Smooth muscle cell (in vitro differentiated cells): Measurements from ENCODE around the gene XPNPEP2. TPM values are rescaled to one million over a fixed set of nuclear protein-coding genes. Genes with fewer than 3 reads are reported as not detected.

ENCODE experiments used
- DNase-seq: peaks from one replicate; lab custom pipeline; 2025; ENCODE audit not compliant: unreplicated experiment; lab: John Stamatoyannopoulos, UW
- H2AFZ ChIP-seq: fragments of 200-600 bp; sonication (generic); 2 replicates; pipeline ENCODE4 v1.6.0; 2016; ENCODE audit warnings: antibody characterized with exemption, low read depth, mild to moderate bottlenecking
- H3F3A ChIP-seq: fragments of 200-600 bp; sonication (generic); 2 replicates; pipeline ENCODE4 v1.6.0; 2017; ENCODE audit warnings: antibody characterized with exemption, low read depth
- H3K27ac ChIP-seq: fragments of 200-600 bp; sonication (generic); 2 replicates; pipeline ENCODE4 v1.5.1; 2016; ENCODE audit warnings: low read depth, mild to moderate bottlenecking
- H3K27me3 ChIP-seq: fragments of 200-600 bp; sonication (generic); 2 replicates; pipeline ENCODE4 v1.6.1; 2016; ENCODE audit warnings: low read depth, mild to moderate bottlenecking
- H3K36me3 ChIP-seq: fragments of 200-600 bp; sonication (generic); 2 replicates; pipeline ENCODE4 v1.5.1; 2016; ENCODE audit warnings: low read depth
- H3K4me1 ChIP-seq: fragments of 200-600 bp; sonication (generic); 2 replicates; pipeline ENCODE4 v1.5.1; 2016; ENCODE audit warnings: low read depth
- H3K4me2 ChIP-seq: fragments of 200-600 bp; sonication (generic); 2 replicates; pipeline ENCODE4 v1.6.0; 2016; ENCODE audit warnings: mild to moderate bottlenecking
- H3K4me3 ChIP-seq: fragments of 200-600 bp; sonication (generic); 2 replicates; pipeline ENCODE4 v1.5.1; 2016; ENCODE audit warnings: mild to moderate bottlenecking
- H3K79me2 ChIP-seq: fragments of 200-600 bp; sonication (generic); 2 replicates; pipeline ENCODE4 v1.6.0; 2016; ENCODE audit warnings: low read depth, mild to moderate bottlenecking
- H3K9ac ChIP-seq: fragments of 200-600 bp; sonication (generic); 2 replicates; pipeline ENCODE4 v1.6.0; 2016; ENCODE audit warnings: low read depth
- H3K9me3 ChIP-seq: fragments of 200-600 bp; sonication (generic); replicated peaks from 2 replicates; pipeline ENCODE4 v1.5.1; 2016; ENCODE audit warnings: low read depth
- H4K20me1 ChIP-seq: fragments of 200-600 bp; sonication (generic); 2 replicates; pipeline ENCODE4 v1.6.0; 2016; ENCODE audit warnings: low read depth
- WGBS: methylation state at CpG from one replicate; pipeline ENCODE4 v1.1.7; 2016; ENCODE audit warnings: low lambda C conversion rate; 5-methylcytosine and 5-hydroxymethylcytosine counted together
- polyA plus RNA-seq: library from polyadenylated mRNA; unstranded; fragments of >200 nt; fragmentation: Nextera tagmentation; extraction: Ambion mirVana; gene quantifications from 2 replicates; pipeline ENCODE4 v1.2.1, GENCODE V29; 2016
- total RNA-seq: library from RNA; depleted of rRNA; stranded (reverse); fragments of >200 nt; gene quantifications from 2 replicates; pipeline ENCODE4 v1.2.3, GENCODE V29; 2014
- TF ChIP-seq, protein P1 (sequence below): fragments of 200-600 bp; sonication (generic); IDR thresholded peaks from 2 replicates; pipeline ENCODE4 v1.5.1; 2017; ENCODE audit warnings: borderline replicate concordance, mild to moderate bottlenecking, antibody characterized with exemption; ENCODE audit not compliant: insufficient read depth, poor library complexity, severe bottlenecking

XPNPEP2 gene
- total and polyA plus RNA-seq, 2 experiments from 2014 or later = 0.09 to 0.13 TPM

DNA sequence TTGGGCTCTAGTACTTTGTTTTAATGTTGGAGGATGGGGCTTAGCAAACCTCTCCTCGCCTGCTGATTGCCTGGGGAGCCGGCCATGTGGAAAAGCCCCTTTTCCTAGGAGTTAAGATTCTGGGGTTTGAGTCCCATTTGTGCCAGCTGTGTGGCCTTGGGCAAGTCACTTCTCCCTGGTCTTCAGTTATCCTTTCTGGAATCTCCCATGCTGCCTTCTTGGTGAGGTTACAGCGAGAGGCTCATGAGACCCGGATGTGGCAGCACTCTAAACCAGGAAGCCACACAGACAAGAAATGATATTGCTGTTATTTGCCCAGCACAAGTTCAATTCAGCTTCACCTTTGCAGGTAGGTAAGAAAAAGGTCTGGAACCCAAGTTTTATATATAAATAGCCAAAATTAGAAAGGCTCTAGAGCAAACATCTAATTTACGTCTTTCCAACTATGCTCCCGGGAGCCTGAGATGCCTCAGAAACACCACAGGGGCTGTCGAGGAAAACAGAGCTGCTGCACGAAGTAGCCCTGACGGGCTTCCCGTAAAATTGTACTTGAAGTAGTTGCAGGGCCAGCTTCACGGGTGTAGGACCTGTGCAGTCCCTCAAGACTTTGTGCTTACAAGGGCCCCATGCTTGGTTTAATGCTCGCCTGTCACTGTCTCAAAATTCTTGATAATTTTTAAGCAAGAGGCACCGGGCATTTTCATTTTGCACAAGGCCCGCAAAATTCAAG lies 32.7 kb downstream of the XPNPEP2 start:
- Histone ChIP-seq H3K27me3 (no peaks in the 10 kb centered on the region), H3K9ac (no peak overlapping the region), H3K36me3 (no peaks in the 10 kb centered on the region), H3K4me1 (no peaks in the 10 kb centered on the region), H3K79me2 (no peaks in the 10 kb centered on the region), H4K20me1 (no peaks in the 10 kb centered on the region), H3K27ac (no peak overlapping the region), H3K4me3 (no peak overlapping the region), H3F3A (no peaks in the 10 kb centered on the region), H2AFZ (no peak overlapping the region), H3K4me2 (no peak overlapping the region), H3K9me3 (no peaks in the 10 kb centered on the region)
- WGBS = 77% methylated on average over 14 of the region's 14 CpGs
- TF ChIP-seq, protein P1, sequence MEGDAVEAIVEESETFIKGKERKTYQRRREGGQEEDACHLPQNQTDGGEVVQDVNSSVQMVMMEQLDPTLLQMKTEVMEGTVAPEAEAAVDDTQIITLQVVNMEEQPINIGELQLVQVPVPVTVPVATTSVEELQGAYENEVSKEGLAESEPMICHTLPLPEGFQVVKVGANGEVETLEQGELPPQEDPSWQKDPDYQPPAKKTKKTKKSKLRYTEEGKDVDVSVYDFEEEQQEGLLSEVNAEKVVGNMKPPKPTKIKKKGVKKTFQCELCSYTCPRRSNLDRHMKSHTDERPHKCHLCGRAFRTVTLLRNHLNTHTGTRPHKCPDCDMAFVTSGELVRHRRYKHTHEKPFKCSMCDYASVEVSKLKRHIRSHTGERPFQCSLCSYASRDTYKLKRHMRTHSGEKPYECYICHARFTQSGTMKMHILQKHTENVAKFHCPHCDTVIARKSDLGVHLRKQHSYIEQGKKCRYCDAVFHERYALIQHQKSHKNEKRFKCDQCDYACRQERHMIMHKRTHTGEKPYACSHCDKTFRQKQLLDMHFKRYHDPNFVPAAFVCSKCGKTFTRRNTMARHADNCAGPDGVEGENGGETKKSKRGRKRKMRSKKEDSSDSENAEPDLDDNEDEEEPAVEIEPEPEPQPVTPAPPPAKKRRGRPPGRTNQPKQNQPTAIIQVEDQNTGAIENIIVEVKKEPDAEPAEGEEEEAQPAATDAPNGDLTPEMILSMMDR = no peak
- no peak for DNase-seq

DNA sequence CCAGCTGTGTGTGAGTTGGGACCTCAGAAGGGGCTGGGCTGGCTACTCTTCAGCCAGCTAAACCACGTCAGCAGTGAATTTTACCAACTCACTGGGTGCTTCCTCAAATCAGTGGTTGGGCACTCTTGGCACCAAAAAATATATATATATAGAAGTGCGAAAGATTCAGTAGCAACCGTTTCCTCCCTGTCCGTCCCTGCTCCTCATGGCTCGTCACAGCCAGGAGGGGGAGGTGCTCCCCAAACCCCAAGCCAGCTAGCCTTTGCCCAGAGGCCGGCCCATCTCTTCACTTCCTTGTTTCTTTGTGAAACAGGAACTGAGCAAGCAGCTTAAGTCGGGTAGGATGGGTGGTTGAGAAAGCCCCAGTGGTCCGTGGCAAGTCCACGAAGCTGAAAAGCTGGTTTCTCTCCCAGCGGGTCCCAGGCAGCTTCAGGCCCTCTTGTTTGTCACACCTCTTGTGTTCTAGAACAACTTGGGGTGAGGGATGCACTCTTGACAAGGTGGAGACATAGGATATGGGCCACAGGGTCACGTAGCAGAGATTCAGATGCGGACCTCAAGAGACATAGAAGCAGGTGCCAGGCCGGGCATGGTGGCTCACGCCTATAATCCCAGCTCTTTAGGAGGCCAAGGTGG lies 34.1 kb downstream of the XPNPEP2 start:
- no peak overlapping the region for H3K27ac ChIP-seq
- no peaks in the 10 kb centered on the region for H3K9me3 ChIP-seq
- no peak overlapping the region for H3K9ac ChIP-seq
- no peaks in the 10 kb centered on the region for H3K4me1 ChIP-seq
- H4K20me1 ChIP-seq = no peaks in the 10 kb centered on the region
- H3K27me3 ChIP-seq = no peaks in the 10 kb centered on the region
- H3F3A ChIP-seq = no peaks in the 10 kb centered on the region
- TF ChIP-seq, protein P1 = no peak
- no peaks in the 10 kb centered on the region for H3K36me3 ChIP-seq
- H3K4me2 ChIP-seq = no peak overlapping the region
- H3K79me2 ChIP-seq = no peaks in the 10 kb centered on the region
- no peak overlapping the region for H3K4me3 ChIP-seq
- no peak overlapping the region for H2AFZ ChIP-seq
- WGBS = 78% methylated on average over 14 of the region's 14 CpGs
- no peak for DNase-seq

DNA sequence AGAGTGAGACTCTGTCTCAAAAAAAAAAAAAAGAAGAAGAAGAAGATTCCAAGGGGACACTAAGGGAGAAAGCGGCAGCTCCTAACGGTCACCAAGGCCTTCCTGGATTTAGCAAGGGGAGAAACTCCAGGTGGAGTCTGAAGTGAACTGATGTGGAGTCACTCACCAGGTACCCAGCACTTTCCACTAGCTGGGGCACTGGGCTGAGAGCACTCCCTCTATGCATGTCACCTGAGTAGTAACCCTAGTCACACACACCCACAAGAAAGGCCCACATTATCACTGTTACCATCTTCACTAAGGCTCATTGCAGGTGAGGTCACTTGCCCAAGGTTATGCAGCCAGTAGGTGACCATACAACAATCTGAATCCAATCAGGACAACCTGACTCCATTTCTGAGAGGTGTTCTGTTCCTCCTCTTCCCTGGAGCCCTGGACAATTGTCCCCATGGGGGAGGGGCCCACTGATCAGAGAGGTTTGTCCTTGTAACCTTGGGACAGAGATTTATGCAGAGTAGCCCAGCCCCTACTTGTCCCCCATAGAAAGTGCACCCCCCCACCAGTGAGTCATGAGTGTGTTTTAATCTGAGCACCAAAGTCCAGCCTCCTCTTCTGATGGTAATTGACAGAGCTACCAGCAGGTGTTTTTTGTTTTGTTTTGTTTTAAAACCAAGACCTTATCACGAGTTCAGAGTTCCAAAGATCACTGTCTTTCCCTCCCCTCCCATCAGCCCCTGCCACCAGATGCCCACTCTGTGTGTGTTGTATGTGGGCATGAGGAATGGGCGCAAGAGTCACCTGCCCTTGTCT lies 35.1 kb downstream of the XPNPEP2 start:
- no peaks in the 10 kb centered on the region for H3K4me1 ChIP-seq
- H3K4me3 ChIP-seq = no peak overlapping the region
- H3K9ac ChIP-seq = no peak overlapping the region
- H3K9me3 ChIP-seq = no peaks in the 10 kb centered on the region
- no peak for DNase-seq
- H2AFZ ChIP-seq = no peak overlapping the region
- no peaks in the 10 kb centered on the region for H3F3A ChIP-seq
- no peaks in the 10 kb centered on the region for H3K36me3 ChIP-seq
- TF ChIP-seq, protein P1 = no peak
- no peak overlapping the region for H3K4me2 ChIP-seq
- no peaks in the 10 kb centered on the region for H3K27me3 ChIP-seq
- H4K20me1 ChIP-seq = no peaks in the 10 kb centered on the region
- 69% methylated on average over 4 of the region's 4 CpGs for WGBS
- no peak overlapping the region for H3K27ac ChIP-seq
- no peaks in the 10 kb centered on the region for H3K79me2 ChIP-seq
